ENCODE data around the gene ZNF280A. TPM values are rescaled to one million over a fixed set of nuclear protein-coding genes. Genes with fewer than 3 reads are reported as not detected.

Gene ZNF280A
- total and polyA plus RNA-seq, 2 experiments from 2014 or later: not detected

GRCh38 chr22:22467112-22467511 is 53.0 kb downstream of the ZNF280A start:
- no peak overlapping the region for H3K27ac Mint-ChIP-seq
- H3K9me3 Mint-ChIP-seq: peaks cover 43% of the 10 kb centered on the region
- no peak for ATAC-seq

GRCh38 chr22:22465782-22466181 is 54.3 kb downstream of the ZNF280A start:
- Histone ChIP-seq H3F3A (replicated peaks; ENCODE audit: low read depth) (no peaks in the 10 kb centered on the region), H2AFZ (no peak overlapping the region), H3K4me3 (no peak overlapping the region), H3K27ac (ENCODE audit: low read depth) (no peak overlapping the region), H4K20me1 (replicated peaks; ENCODE audit: insufficient read depth) (0 out of 2 replicates have a peak, but pooled peaks cover 2% of the 10 kb centered on the region), H3K36me3 (ENCODE audit: insufficient read depth) (0 out of 2 replicates have a peak, but pooled peaks cover 3% of the 10 kb centered on the region), H3K27me3 (ENCODE audit: insufficient read depth) (peaks cover 100% of the 10 kb centered on the region), H3K4me1 (ENCODE audit: insufficient read depth) (no peaks in the 10 kb centered on the region), H3K79me2 (replicated peaks; ENCODE audit: insufficient read depth) (no peaks in the 10 kb centered on the region), H3K9me2 (ENCODE audit: insufficient read depth) (no peaks in the 10 kb centered on the region), H3K4me2 (no peak overlapping the region)
- no peak overlapping the region for H3K27ac Mint-ChIP-seq
- H3K9me3 Mint-ChIP-seq: peaks cover 34% of the 10 kb centered on the region
- TF ChIP-seq STAT1 (IDR thresholded peaks at IDR 0.05; ENCODE audit: unreplicated experiment): no peak
- peaks cover 71% of the 10 kb centered on the region for H3K27me3 Mint-ChIP-seq (ENCODE audit: insufficient read depth, low read depth, poor library complexity)
- no peaks in the 10 kb centered on the region; the same call in 2 of the 3 replicates for H3K4me1 Mint-ChIP-seq
- ATAC-seq (no peak), DNase-seq (ENCODE audit: low spot score) (no peak)
- H3K4me3 Mint-ChIP-seq: no peak overlapping the region
- H3K36me3 Mint-ChIP-seq (ENCODE audit: low read depth): peaks cover 11% of the 10 kb centered on the region; the same call in 2 of the 3 replicates

More at GRCh38 chr22:22467112-22467511, 53.0 kb downstream of the ZNF280A start:
- DNase-seq (ENCODE audit: low spot score): no peak
- no peaks in the 10 kb centered on the region for H3K4me1 ChIP-seq (ENCODE audit: insufficient read depth)
- H4K20me1 ChIP-seq (replicated peaks; ENCODE audit: insufficient read depth): 0 out of 2 replicates have a peak, but pooled peaks cover 2% of the 10 kb centered on the region
- 0 out of 2 replicates have a peak, but pooled peaks cover 3% of the 10 kb centered on the region for H3K36me3 ChIP-seq (ENCODE audit: insufficient read depth)
- peaks cover 11% of the 10 kb centered on the region; the same call in 2 of the 3 replicates for H3K36me3 Mint-ChIP-seq (ENCODE audit: low read depth)
- H2AFZ ChIP-seq: no peak overlapping the region
- H3K27me3 ChIP-seq (ENCODE audit: insufficient read depth): peaks cover 100% of the 10 kb centered on the region
- no peaks in the 10 kb centered on the region for H3F3A ChIP-seq (replicated peaks; ENCODE audit: low read depth)
- H3K4me3 ChIP-seq: no peak overlapping the region
- TF ChIP-seq POLR2AphosphoS5 (IDR thresholded peaks at IDR 0.05; ENCODE audit: low read depth) (no peak), EZH2 (IDR thresholded peaks at IDR 0.05; ENCODE audit: low read depth, unreplicated experiment) (no peak)
- H3K4me3 Mint-ChIP-seq: no peak overlapping the region
- H3K4me2 ChIP-seq: no peak overlapping the region
- H3K79me2 ChIP-seq (replicated peaks; ENCODE audit: insufficient read depth): no peaks in the 10 kb centered on the region
- peaks cover 70% of the 10 kb centered on the region for H3K27me3 Mint-ChIP-seq (ENCODE audit: insufficient read depth, low read depth, poor library complexity)
- H3K27ac ChIP-seq (ENCODE audit: low read depth): no peak overlapping the region
- H3K9me2 ChIP-seq (ENCODE audit: insufficient read depth): no peaks in the 10 kb centered on the region
- H3K4me1 Mint-ChIP-seq: no peaks in the 10 kb centered on the region; the same call in 2 of the 3 replicates

GRCh38 chr22:22465094-22465602 is 54.9 kb downstream of the ZNF280A start:
- Mint-ChIP-seq H3K4me1 (no peaks in the 10 kb centered on the region; the same call in 2 of the 3 replicates), H3K27me3 (ENCODE audit: insufficient read depth, low read depth, poor library complexity) (peaks cover 76% of the 10 kb centered on the region), H3K4me3 (no peak overlapping the region)
- TF ChIP-seq NANOG (IDR thresholded peaks at IDR 0.05; ENCODE audit: borderline replicate concordance) (no peak), EZH2 (IDR thresholded peaks at IDR 0.05; ENCODE audit: low read depth, unreplicated experiment) (no peak), ZNF331 (CRISPR knock-in tag; IDR thresholded peaks at IDR 0.05; ENCODE audit: low read depth) (no peak), POLR2AphosphoS5 (IDR thresholded peaks at IDR 0.05; ENCODE audit: low read depth) (no peak), JUNB (IDR thresholded peaks at IDR 0.05; ENCODE audit: unreplicated experiment) (no peak), ZNF462 (CRISPR knock-in tag; IDR thresholded peaks at IDR 0.05) (no peak), STAT1 (IDR thresholded peaks at IDR 0.05; ENCODE audit: unreplicated experiment) (no peak)

More at GRCh38 chr22:22465094-22465602, 54.9 kb downstream of the ZNF280A start:
- H3K4me3 ChIP-seq: no peak overlapping the region
- H3K9me2 ChIP-seq (ENCODE audit: insufficient read depth): no peaks in the 10 kb centered on the region
- no peak for DNase-seq (ENCODE audit: low spot score)
- H2AFZ ChIP-seq: no peak overlapping the region
- Mint-ChIP-seq H3K27ac (no peak overlapping the region), H3K36me3 (ENCODE audit: low read depth) (peaks cover 15% of the 10 kb centered on the region; the same call in 2 of the 3 replicates), H3K9me3 (peaks cover 40% of the 10 kb centered on the region)
- no peaks in the 10 kb centered on the region for H3K79me2 ChIP-seq (replicated peaks; ENCODE audit: insufficient read depth)
- peaks cover 100% of the 10 kb centered on the region for H3K27me3 ChIP-seq (ENCODE audit: insufficient read depth)
- 0 out of 2 replicates have a peak, but pooled peaks cover 2% of the 10 kb centered on the region for H4K20me1 ChIP-seq (replicated peaks; ENCODE audit: insufficient read depth)
- no peaks in the 10 kb centered on the region for H3K4me1 ChIP-seq (ENCODE audit: insufficient read depth)
- no peak for ATAC-seq
- no peak overlapping the region for H3K27ac ChIP-seq (ENCODE audit: low read depth)
- H3F3A ChIP-seq (replicated peaks; ENCODE audit: low read depth): no peaks in the 10 kb centered on the region
- H3K4me2 ChIP-seq: no peak overlapping the region
- 0 out of 2 replicates have a peak, but pooled peaks cover 3% of the 10 kb centered on the region for H3K36me3 ChIP-seq (ENCODE audit: insufficient read depth)

Data from GM23338 (cell line).